ENCODE data around the gene AP2B1. TPM values are rescaled to one million over a fixed set of nuclear protein-coding genes. Genes with fewer than 3 reads are reported as not detected.

Gene AP2B1
- total and polyA plus RNA-seq, 12 donors: 23.4 to 167 (median 78.2) TPM

- H3K27ac ChIP-seq: peak overlapping the region; percentile 22 to 91 (median 83)
- peak overlapping the region; percentile 29 to 96 (median 50) for H3K4me3 ChIP-seq
- peaks cover 0 to 11% of the 10 kb centered on the region in 2 donors for H3K36me3 ChIP-seq (replicated peaks in 1 of 2)
- no peak for DNase-seq
- peaks cover 14 to 20% of the 10 kb centered on the region in 2 donors for H3K4me1 ChIP-seq (replicated peaks in 1 of 2)
- no peaks in the 10 kb centered on the region for H3K9me3 ChIP-seq (replicated peaks in 1 of 3)
- 1 to 5% (median 3%) methylated on average over 11 of the region's 11 CpGs for WGBS, 4 donors
- intact Hi-C loops (cut with DNase I): no loop called here
- H3K27me3 ChIP-seq: no peaks in the 10 kb centered on the region
- TF ChIP-seq CTCF (IDR thresholded peaks at IDR 0.05) (no peak), POLR2A (IDR thresholded peaks at IDR 0.05) (no peak)
Observed at GRCh38 chr17:35578929-35579432, 8.1 kb upstream of the AP2B1 start.

GRCh38 chr17:35584061-35584460 lies 3.1 kb upstream of the AP2B1 start:
- intact Hi-C loops (cut with DNase I): no loop called here
- H3K36me3 ChIP-seq (replicated peaks in 1 of 2): no peaks in the 10 kb centered on the region
- H3K27me3 ChIP-seq: no peaks in the 10 kb centered on the region
- WGBS, 4 donors: 48 to 100% (median 66%) methylated on average over 1 of the region's 1 CpG
- no peak overlapping the region for H3K27ac ChIP-seq
- H3K4me3 ChIP-seq: no peak overlapping the region
- no peaks in the 10 kb centered on the region for H3K9me3 ChIP-seq (replicated peaks in 1 of 3)
- TF ChIP-seq POLR2A (IDR thresholded peaks at IDR 0.05) (no peak), CTCF (IDR thresholded peaks at IDR 0.05) (no peak)
- no peak for DNase-seq
- H3K4me1 ChIP-seq (replicated peaks in 1 of 2): peaks cover 10 to 19% of the 10 kb centered on the region in 2 donors

GRCh38 chr17:35586569-35587073 lies 501 bp upstream of the AP2B1 start:
- DNase-seq: no peak
- H3K4me1 ChIP-seq (replicated peaks in 1 of 2): peaks cover 10 to 19% of the 10 kb centered on the region in 2 donors
- peak overlapping the region in 4 of 5 donors; percentile 84 to 95 (median 89) for H3K27ac ChIP-seq
- no peaks in the 10 kb centered on the region for H3K36me3 ChIP-seq (replicated peaks in 1 of 2)
- intact Hi-C loops (cut with DNase I): no loop called here
- peak overlapping the region in 2 of 4 donors; percentile 82 to 86 for H3K4me3 ChIP-seq
- H3K9me3 ChIP-seq (replicated peaks in 1 of 3): no peaks in the 10 kb centered on the region
- TF ChIP-seq CTCF (IDR thresholded peaks at IDR 0.05): no peak
- no peak for TF ChIP-seq POLR2A (IDR thresholded peaks at IDR 0.05)
- no peaks in the 10 kb centered on the region for H3K27me3 ChIP-seq
- 24 to 27% (median 27%) methylated on average over 7 of the region's 7 CpGs for WGBS, 4 donors

GRCh38 chr17:35588196-35588920 lies 1.2 kb downstream of the AP2B1 start:
- TF ChIP-seq POLR2A (IDR thresholded peaks at IDR 0.05) (no peak), CTCF (IDR thresholded peaks at IDR 0.05) (no peak)
- intact Hi-C loops (cut with DNase I): no loop called here
- Histone ChIP-seq H3K27ac (no peak overlapping the region), H3K36me3 (replicated peaks in 1 of 2) (no peaks in the 10 kb centered on the region), H3K9me3 (replicated peaks in 1 of 3) (no peaks in the 10 kb centered on the region), H3K4me1 (replicated peaks in 1 of 2) (peaks cover 10 to 19% of the 10 kb centered on the region in 2 donors), H3K4me3 (peak overlapping the region in 1 of 4 donors; percentile 82), H3K27me3 (no peaks in the 10 kb centered on the region)
- no peak for DNase-seq
- WGBS, 4 donors: 70 to 76% (median 73%) methylated on average over 12 of the region's 12 CpGs

Measured in adrenal gland (tissue), 12 donors.